Measurements from ENCODE around the gene NUP93.

DNA sequence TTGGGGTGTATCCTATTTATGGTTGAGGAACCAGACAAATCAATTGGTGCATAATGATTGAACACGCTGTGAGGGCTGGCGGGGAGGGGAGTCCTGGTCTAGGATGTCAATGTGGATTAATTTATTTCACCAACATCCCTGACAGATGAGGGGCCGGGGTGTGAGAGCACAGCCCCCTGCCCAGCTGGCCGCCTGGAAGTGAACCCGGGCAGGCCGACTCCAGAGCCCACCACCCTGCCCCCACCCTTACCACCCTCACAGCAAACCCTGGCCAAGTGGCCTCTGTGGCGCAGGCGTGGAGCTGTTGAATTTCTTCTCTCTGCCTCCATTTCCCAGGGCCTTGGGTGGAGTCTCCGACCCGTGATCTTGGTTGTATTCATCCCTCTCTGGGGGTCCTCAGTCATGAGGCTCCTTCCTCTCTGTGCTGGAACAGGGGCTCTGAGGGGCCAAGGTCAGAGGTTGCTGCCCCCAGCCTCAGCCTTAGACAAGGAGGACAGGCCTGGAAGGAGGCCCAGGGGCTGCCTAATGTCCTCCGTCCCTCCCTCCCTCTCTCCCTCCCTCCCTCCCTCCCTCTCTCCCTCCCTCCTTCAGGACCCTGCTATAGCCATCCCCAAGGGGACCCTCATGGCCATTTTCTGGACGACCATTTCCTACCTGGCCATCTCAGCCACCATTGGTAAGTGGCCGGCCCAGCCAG is 147.7 kb downstream of the NUP93 start:
- TF ChIP-seq, protein P1, sequence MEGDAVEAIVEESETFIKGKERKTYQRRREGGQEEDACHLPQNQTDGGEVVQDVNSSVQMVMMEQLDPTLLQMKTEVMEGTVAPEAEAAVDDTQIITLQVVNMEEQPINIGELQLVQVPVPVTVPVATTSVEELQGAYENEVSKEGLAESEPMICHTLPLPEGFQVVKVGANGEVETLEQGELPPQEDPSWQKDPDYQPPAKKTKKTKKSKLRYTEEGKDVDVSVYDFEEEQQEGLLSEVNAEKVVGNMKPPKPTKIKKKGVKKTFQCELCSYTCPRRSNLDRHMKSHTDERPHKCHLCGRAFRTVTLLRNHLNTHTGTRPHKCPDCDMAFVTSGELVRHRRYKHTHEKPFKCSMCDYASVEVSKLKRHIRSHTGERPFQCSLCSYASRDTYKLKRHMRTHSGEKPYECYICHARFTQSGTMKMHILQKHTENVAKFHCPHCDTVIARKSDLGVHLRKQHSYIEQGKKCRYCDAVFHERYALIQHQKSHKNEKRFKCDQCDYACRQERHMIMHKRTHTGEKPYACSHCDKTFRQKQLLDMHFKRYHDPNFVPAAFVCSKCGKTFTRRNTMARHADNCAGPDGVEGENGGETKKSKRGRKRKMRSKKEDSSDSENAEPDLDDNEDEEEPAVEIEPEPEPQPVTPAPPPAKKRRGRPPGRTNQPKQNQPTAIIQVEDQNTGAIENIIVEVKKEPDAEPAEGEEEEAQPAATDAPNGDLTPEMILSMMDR (IDR thresholded peaks at IDR 0.05 in 4 of 5, conservative IDR thresholded peaks at IDR 0.05 in 1 of 5), result no peak
- TF ChIP-seq POLR2A (IDR thresholded peaks at IDR 0.05), result no peak
